GM12874 (cell line): ENCODE data around the gene HAPLN3.

ENCODE experiments used
- CTCF ChIP-seq: IDR thresholded peaks from 2 replicates; pipeline ENCODE4 v1.5.1; 2011; ENCODE audit warnings: low read depth, mild to moderate bottlenecking, control low read depth, low read length, moderate library complexity; ENCODE audit not compliant: insufficient read depth

HAPLN3 gene

GRCh38 chr15:88900309-88900981 lies 5.1 kb upstream of the HAPLN3 start:
- no peak for TF ChIP-seq CTCF

- TF ChIP-seq CTCF, result no peak
Observed at GRCh38 chr15:88899251-88899650, 3.9 kb upstream of the HAPLN3 start.

- TF ChIP-seq CTCF, result no peak
Observed at GRCh38 chr15:88898736-88899135, 3.4 kb upstream of the HAPLN3 start.

- TF ChIP-seq CTCF, result no peak
Observed at GRCh38 chr15:88897456-88898194, 2.3 kb upstream of the HAPLN3 start.

GRCh38 chr15:88897142-88897455 lies 1.8 kb upstream of the HAPLN3 start:
- no peak for TF ChIP-seq CTCF

- TF ChIP-seq CTCF, result no peak
Observed at GRCh38 chr15:88896333-88897033, 1.1 kb upstream of the HAPLN3 start.

- peak; percentile 88 for TF ChIP-seq CTCF
Observed at GRCh38 chr15:88894348-88894818, 961 bp downstream of the HAPLN3 start.
